Mucosa of gallbladder (tissue), 1 donor: ENCODE results near the gene TTBK1. TPM values are rescaled to one million over a fixed set of nuclear protein-coding genes. Genes with fewer than 3 reads are reported as not detected.

Experiments
- DNase-seq: peaks from one replicate; pipeline ENCODE4 v3.0.0-alpha.2; 2020; ENCODE audit warnings: low spot score
- total RNA-seq: library from RNA; stranded (reverse); gene quantifications from one replicate; pipeline ENCODE4 v1.2.1, GENCODE V29; 2021
- donor health status: DM: no; HTN: no; CAD: no.

Gene TTBK1
- total RNA-seq, 1 donor from 2014 or later = 1.6 TPM

DNA sequence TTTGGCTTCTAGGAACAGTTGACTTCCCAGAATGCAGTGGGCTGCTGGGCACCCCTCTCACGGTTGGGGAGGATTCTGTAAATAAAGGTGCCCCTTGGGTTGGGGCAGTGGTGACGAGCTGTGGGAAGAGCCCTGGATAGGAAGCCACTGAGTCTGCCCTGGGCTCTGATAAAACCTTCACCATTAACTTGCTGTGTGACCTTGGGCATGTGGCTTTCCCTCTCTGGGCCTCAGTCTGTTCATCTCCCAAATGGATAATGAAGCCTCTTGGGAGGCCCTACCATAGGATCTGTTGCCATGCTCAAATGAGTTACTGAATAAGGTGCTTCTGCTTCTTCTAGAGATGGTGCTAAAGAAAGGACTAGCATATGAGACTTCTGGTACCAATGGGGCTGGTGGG lies 61.6 kb downstream of the TTBK1 start:
- DNase-seq = no peak

DNA sequence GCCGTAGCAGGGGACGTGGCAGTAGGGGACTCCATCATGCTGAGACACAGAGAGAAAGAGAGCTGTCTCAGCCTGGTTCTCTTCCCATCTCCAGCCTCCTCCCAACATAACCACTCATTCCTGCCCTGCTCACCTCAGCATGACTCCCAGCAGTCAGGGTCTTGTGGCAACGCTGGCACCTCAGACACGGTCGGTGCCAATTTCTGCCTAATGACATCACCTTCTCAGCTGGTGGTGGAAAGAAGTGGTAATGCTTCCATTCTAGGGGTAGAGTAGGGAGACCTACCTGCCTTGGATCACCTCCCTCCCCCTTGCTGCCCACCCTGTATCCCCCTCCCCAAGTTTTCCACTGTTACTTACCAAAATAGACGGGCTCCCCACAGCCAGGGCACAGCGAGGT lies 62.8 kb downstream of the TTBK1 start:
- DNase-seq = no peak

- no peak for DNase-seq
Observed at GRCh38 chr6:43307451-43308100, 64.3 kb downstream of the TTBK1 start.

GRCh38 chr6:43308101-43308989 lies 65.1 kb downstream of the TTBK1 start, which contains the start of gene CRIP3:
CRIP3 (minus strand) TSS chr6:43308826; CDS start chr6:43308792, 34 bp downstream.
- no peak for DNase-seq

- DNase-seq = no peak
Observed at GRCh38 chr6:43308990-43309477, 65.8 kb downstream of the TTBK1 start.

- DNase-seq = no peak
Observed at GRCh38 chr6:43310134-43310533, 66.9 kb downstream of the TTBK1 start.

- DNase-seq = no peak
Observed at GRCh38 chr6:43310624-43311023, 67.3 kb downstream of the TTBK1 start.

GRCh38 chr6:43311666-43312065 lies 68.4 kb downstream of the TTBK1 start:
- DNase-seq = no peak

DNA sequence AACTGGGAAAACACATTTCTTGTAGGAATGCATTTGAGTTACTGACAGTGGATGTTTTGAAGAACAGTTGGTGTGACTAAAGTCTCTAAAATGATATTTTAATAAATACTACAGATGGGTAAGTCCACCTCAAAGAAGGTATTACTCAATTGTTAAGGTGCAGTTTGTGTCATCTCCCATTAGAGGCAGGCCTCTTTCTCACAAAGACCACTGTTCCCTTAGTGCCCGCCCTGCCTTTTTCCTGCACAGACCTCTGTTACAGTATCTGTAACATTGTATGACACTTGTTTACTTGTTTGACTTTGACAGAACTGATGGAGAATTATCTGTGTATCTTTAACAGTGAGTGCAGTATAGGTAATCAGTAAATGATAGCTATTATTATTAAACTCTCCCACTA lies 70.5 kb downstream of the TTBK1 start:
- no peak for DNase-seq

DNA sequence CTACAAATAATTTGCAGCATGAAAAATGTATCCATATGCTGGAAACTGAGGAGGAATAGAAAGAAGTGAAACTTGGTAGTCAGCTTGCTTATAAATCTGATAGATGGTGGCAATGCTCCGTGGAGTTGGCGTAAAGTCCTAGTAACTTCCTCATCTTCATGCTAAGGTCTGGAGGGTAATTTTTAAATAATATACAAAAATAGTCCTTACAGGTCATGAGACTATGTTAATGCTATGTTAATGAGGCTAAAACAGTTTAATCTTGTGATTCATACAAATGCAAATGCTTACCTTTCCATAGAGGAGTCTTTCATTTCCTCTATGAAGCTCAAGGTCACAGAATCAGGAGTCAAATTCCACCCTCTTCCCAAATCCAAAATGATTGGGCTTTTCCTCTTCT lies 74.7 kb downstream of the TTBK1 start:
- no peak for DNase-seq

DNA sequence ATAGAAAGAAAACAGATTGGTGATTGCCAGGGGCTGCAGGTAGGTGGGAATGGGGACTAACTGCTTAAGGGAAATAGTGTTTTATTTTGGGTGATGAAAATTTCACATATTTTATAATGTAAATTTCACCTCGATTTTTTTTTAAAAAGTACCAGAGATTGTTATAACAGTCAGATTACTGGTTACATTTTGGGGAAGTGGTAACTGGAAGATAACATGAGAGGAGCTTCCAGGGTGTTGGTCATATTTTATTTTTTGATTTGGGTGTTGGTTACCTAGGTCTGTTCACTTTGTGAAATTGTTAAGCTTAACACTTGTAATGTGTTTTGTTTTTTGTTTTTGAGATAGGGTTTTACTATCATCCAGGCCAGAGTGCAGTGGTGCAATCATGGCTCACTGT lies 82.6 kb downstream of the TTBK1 start:
- DNase-seq = no peak

DNA sequence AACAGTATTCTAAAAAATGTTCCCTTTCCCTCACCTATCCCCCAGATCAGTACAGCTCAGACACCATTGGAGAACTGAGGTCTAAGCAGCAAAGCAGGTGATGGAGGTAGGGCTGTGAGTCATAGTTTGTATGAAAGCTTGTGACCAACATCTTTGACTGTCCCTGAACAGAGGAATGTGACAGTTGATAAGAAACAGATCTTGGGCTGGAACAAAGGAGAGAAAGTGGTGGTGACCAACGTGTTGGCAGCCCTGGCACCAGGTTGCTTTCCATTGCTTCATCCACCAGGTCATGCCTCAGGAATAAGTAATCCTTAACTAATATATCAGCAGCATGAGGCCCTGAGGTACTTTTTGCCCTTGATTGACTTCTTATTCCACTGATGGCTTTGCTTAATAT lies 85.2 kb downstream of the TTBK1 start:
- DNase-seq = peak; percentile 75

GRCh38 chr6:43331470-43331869 lies 88.2 kb downstream of the TTBK1 start:
- no peak for DNase-seq

DNA sequence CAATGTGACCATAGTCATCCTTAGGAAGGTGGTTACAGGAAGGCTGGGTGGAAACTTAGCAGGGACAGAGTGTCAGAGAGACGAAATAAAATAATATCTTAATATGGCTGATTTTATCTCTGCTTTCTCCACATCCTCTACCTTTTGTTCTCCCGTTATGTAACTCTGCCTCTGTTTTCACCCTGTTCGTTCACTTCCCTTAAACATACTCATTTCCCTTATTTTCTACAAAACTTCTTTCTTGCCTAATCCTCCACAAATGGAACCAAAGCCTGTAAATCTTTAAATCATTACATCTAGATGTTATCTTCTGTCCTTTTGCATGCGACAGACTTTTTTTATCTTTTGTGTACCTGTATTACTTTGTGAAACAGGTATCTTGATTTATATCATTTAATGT lies 88.6 kb downstream of the TTBK1 start:
- no peak for DNase-seq

- no peak for DNase-seq
Observed at GRCh38 chr6:43334466-43335095, 91.3 kb downstream of the TTBK1 start.

- no peak for DNase-seq
Observed at GRCh38 chr6:43335469-43335868, 92.2 kb downstream of the TTBK1 start.

DNA sequence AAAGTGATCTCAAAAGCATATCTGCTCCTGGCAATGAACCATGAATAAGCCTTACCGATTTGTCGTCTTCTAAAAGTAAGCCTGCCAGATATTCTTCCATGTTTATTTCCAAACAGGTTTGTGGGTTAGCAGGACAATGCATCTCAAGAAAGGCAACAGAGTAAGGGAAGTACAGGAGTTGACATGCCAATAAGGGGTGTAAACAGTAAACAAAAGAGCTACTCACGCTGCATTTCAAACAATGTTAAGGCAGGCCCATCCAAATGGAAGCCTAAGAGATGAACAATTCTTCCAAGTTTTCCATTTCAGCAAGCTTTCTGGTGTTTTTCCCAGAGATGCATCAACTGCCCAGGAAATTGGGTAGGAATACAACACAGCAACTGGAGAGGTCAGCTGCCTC lies 93.1 kb downstream of the TTBK1 start:
- no peak for DNase-seq

Other genes starting within 250 kb of the TTBK1 start
- gene MEA1, start 229.5 kb upstream of the TTBK1 start, total RNA-seq = 66.3 TPM
- 93.8 TPM for gene KLHDC3, start 229.2 kb upstream of the TTBK1 start, total RNA-seq
- gene RRP36, start 221.9 kb upstream of the TTBK1 start, total RNA-seq = 40.6 TPM
- 29.5 TPM for gene CUL7, start 189.6 kb upstream of the TTBK1 start, total RNA-seq
- 49.1 TPM for gene MRPL2, start 184.0 kb upstream of the TTBK1 start, total RNA-seq
- gene KLC4, start 183.8 kb upstream of the TTBK1 start, total RNA-seq = 71.6 TPM
- gene PTK7, start 167.2 kb upstream of the TTBK1 start, total RNA-seq = 30.0 TPM
- gene SRF, start 72.2 kb upstream of the TTBK1 start, total RNA-seq = 50.5 TPM
- gene CUL9, start 61.3 kb upstream of the TTBK1 start, total RNA-seq = 50.0 TPM
- gene DNPH1, start 14.0 kb upstream of the TTBK1 start, total RNA-seq = 58.2 TPM
- gene SLC22A7, start 54.8 kb downstream of the TTBK1 start, total RNA-seq = 0.37 TPM
- gene CRIP3, start 65.3 kb downstream of the TTBK1 start, total RNA-seq = 7.3 TPM
- gene ZNF318, start 126.2 kb downstream of the TTBK1 start, total RNA-seq = 20.9 TPM
- 46.8 TPM for gene ABCC10, start 184.1 kb downstream of the TTBK1 start, total RNA-seq
- 0.37 TPM for gene DLK2, start 212.1 kb downstream of the TTBK1 start, total RNA-seq
- 41.0 TPM for gene TJAP1, start 234.1 kb downstream of the TTBK1 start, total RNA-seq